Neural cell (in vitro differentiated cells): ENCODE results near the gene MYB.

Source experiments
- CTCF ChIP-seq: fragments of 450-650 bp; IDR thresholded peaks from 2 replicates; pipeline ENCODE4 v1.5.1; 2014; ENCODE audit warnings: antibody characterized with exemption, mild to moderate bottlenecking, moderate library complexity; ENCODE audit not compliant: poor library complexity, severe bottlenecking
- EP300 ChIP-seq: fragments of 450-650 bp; conservative IDR thresholded peaks from 2 replicates; pipeline ENCODE4 v1.6.1; 2014; ENCODE audit warnings: antibody characterized with exemption, mild to moderate bottlenecking, moderate library complexity; ENCODE audit not compliant: poor library complexity, severe bottlenecking
- EZH2 ChIP-seq: fragments of 200-600, 300-800 bp; shearing (Covaris generic), sonication (generic); IDR thresholded peaks from 2 replicates; pipeline ENCODE4 v1.6.1; 2014; ENCODE audit warnings: antibody characterized with exemption, low read length, borderline replicate concordance, mild to moderate bottlenecking; ENCODE audit not compliant: insufficient read depth, poor library complexity, severe bottlenecking
- MXI1 ChIP-seq: fragments of 450-650 bp; conservative IDR thresholded peaks from 2 replicates; pipeline ENCODE4 v1.6.1; 2014; ENCODE audit warnings: antibody characterized with exemption, mild to moderate bottlenecking; ENCODE audit not compliant: poor library complexity, severe bottlenecking
- POLR2AphosphoS5 ChIP-seq: IDR thresholded peaks from 2 replicates; pipeline ENCODE4 v1.6.1; 2012
- REST ChIP-seq: IDR thresholded peaks from 2 replicates; pipeline ENCODE4 v1.6.1; 2012; ENCODE audit warnings: borderline replicate concordance
- SMC3 ChIP-seq: fragments of 450-650 bp; conservative IDR thresholded peaks from 2 replicates; pipeline ENCODE4 v1.6.1; 2014; ENCODE audit warnings: antibody characterized with exemption, mild to moderate bottlenecking, moderate library complexity; ENCODE audit not compliant: poor library complexity

DNA sequence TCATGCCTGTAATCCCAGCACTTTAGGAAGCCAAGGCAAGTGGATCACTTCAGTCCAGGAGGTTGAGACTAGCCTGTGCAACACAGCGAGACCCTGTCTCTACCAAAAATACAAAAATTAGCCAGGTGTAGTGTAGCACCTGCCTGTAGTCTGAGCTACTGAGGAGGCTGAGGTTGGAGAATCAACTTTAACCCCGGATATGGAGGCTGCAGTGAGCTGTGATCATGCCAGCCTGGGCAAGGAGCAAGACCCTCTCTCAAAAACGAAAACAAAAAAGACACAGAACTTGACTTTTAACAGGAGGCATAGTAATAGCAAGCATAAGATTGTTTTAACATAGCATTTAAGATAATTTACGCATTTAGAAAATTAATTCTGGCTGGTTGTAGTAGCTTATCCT, 32.5 kb downstream of the MYB start:
- TF ChIP-seq SMC3, result no peak
- no peak for TF ChIP-seq CTCF
- no peak for TF ChIP-seq EZH2
- TF ChIP-seq EP300, result no peak
- no peak for TF ChIP-seq REST
- no peak for TF ChIP-seq POLR2AphosphoS5
- TF ChIP-seq MXI1, result no peak
